Fibroblast of skin of abdomen (primary cell): ENCODE measurements around the gene SPRR2D. TPM values are rescaled to one million over a fixed set of nuclear protein-coding genes. Genes with fewer than 3 reads are reported as not detected.
"Not testable (repeated sequence)": the region's sequence is repeated elsewhere in the genome, so short reads cannot be mapped to it uniquely, and the experiment has no call there.

ENCODE experiments used
- DNase-seq: peaks from one replicate; pipeline ENCODE4 v3.0.0-alpha.2; 2013
- polyA plus RNA-seq, 2 experiments: library from polyadenylated mRNA; unstranded; fragments of 120-200 nt; gene quantifications; one replicate each; pipeline ENCODE4 v1.2.1, GENCODE V29; 2013; ENCODE audit not compliant: insufficient read length in 2 of 2

The SPRR2D gene
- not detected for polyA plus RNA-seq (2013, experiment 1 of 2; ENCODE audit: insufficient read length)
- not detected for polyA plus RNA-seq (2013, experiment 2 of 2; ENCODE audit: insufficient read length)

- no peak for DNase-seq
Observed at GRCh38 chr1:153040950-153041631, at the start of gene SPRR2D. Gene SPRR2D, minus strand, starts transcription at chr1:153041120. Its CDS starts 774 bp downstream, at chr1:153040346.

GRCh38 chr1:153087652-153088051 lies 46.7 kb upstream of the SPRR2D start:
- no peak for DNase-seq

- DNase-seq: no peak
Observed at GRCh38 chr1:153081736-153082135, 40.8 kb upstream of the SPRR2D start.

GRCh38 chr1:153072806-153073726 lies 32.1 kb upstream of the SPRR2D start:
- DNase-seq: no peak

GRCh38 chr1:153071511-153071910 lies 30.6 kb upstream of the SPRR2D start, which contains the start of gene SPRR2B:
Gene SPRR2B, minus strand, starts transcription at chr1:153071611. Its CDS starts 772 bp downstream, at chr1:153070839.
- no peak for DNase-seq

- no peak for DNase-seq
Observed at GRCh38 chr1:153070243-153070642, 29.3 kb upstream of the SPRR2D start.

- DNase-seq: no peak
Observed at GRCh38 chr1:153058826-153059784, 18.2 kb upstream of the SPRR2D start.

GRCh38 chr1:153058154-153058553 lies 17.2 kb upstream of the SPRR2D start:
- DNase-seq: no peak

- no peak for DNase-seq
Observed at GRCh38 chr1:153057375-153057774, 16.5 kb upstream of the SPRR2D start, which contains the start of gene SPRR2A. Gene SPRR2A, minus strand, starts transcription at chr1:153057512. Its CDS starts 777 bp downstream, at chr1:153056735.

- DNase-seq: not testable (repeated sequence)
Observed at GRCh38 chr1:153056111-153056510, 15.2 kb upstream of the SPRR2D start.

GRCh38 chr1:153049211-153049610 lies 8.3 kb upstream of the SPRR2D start:
- no peak for DNase-seq

GRCh38 chr1:153035211-153035610 lies 5.7 kb downstream of the SPRR2D start:
- DNase-seq: no peak

GRCh38 chr1:153032677-153033308 lies 8.1 kb downstream of the SPRR2D start:
- peak; percentile 37 for DNase-seq

GRCh38 chr1:153032073-153032472 lies 8.8 kb downstream of the SPRR2D start:
- no peak for DNase-seq

- DNase-seq: no peak
Observed at GRCh38 chr1:153030895-153031294, 10.0 kb downstream of the SPRR2D start, which contains the start of gene SPRR1B. Gene SPRR1B, plus strand, starts transcription at chr1:153031203. Its CDS starts 1,143 bp downstream, at chr1:153032346.

- DNase-seq: no peak
Observed at GRCh38 chr1:153028766-153029165, 12.2 kb downstream of the SPRR2D start.

GRCh38 chr1:153025797-153026196 lies 15.1 kb downstream of the SPRR2D start:
- no peak for DNase-seq

- no peak for DNase-seq
Observed at GRCh38 chr1:153024413-153024812, 16.5 kb downstream of the SPRR2D start.

GRCh38 chr1:153023109-153023508 lies 17.8 kb downstream of the SPRR2D start:
- DNase-seq: no peak

GRCh38 chr1:153022340-153022739 lies 18.6 kb downstream of the SPRR2D start:
- not testable (repeated sequence) for DNase-seq

GRCh38 chr1:153021829-153022228 lies 19.1 kb downstream of the SPRR2D start:
- not testable (repeated sequence) for DNase-seq
